HCT116 (cell line): ENCODE measurements around the gene SLC6A6. TPM values are rescaled to one million over a fixed set of nuclear protein-coding genes. Genes with fewer than 3 reads are reported as not detected.

Experiments used
- ATAC-seq: fragments of 200-7000 bp; cut with Tn5 transposase; 2 replicates; pipeline ENCODE4 v1.9.1; 2020; ENCODE audit warnings: mild to moderate bottlenecking, moderate library complexity
- BruUV-seq: library from RNA; stranded (reverse); fragments of 400-500 nt; replicated peaks from 2 replicates; lab custom pipeline; 2021; lab: Mats Ljungman, UMichigan
- CTCF ChIA-PET: fragments of 300-600 bp; sonication (Branson Sonifier 250); formaldehyde crosslinking; loops from one replicate; lab custom pipeline; 2021; ENCODE audit warnings: antibody characterized with exemption; lab: Charles Lee
- POLR2A ChIA-PET: fragments of 300-600, 350-600 bp; sonication (Branson Sonifier 250); formaldehyde crosslinking; loops from one replicate; lab custom pipeline; 2021; ENCODE audit warnings: antibody characterized with exemption; lab: Charles Lee
- RAD21 ChIA-PET, 2 experiments: fragments of 300-600 bp; sonication (Branson Sonifier 250); formaldehyde crosslinking; loops; one replicate each; lab custom pipeline; 2023; ENCODE audit warnings: low total read pairs in 2 of 2; ENCODE audit not compliant: uncharacterized antibody in 2 of 2, unreplicated experiment in 2 of 2, low non-redundant PET in 1 of 2; lab: Charles Lee
- DNase-seq: peaks from one replicate; pipeline ENCODE4 v3.0.0-alpha.2; 2010; ENCODE audit warnings: low read depth, low spot score
- H2AFZ ChIP-seq: fragments of 200-600 bp; shearing (Covaris generic), sonication (generic); 2 replicates; pipeline ENCODE4 v1.6.1; 2017; ENCODE audit warnings: low read depth, mixed run types, mixed read lengths, antibody characterized with exemption, low read length; ENCODE audit not compliant: poor library complexity, severe bottlenecking
- H3K27ac ChIP-seq: 2 replicates; pipeline ENCODE4 v1.5.1; 2012; ENCODE audit warnings: low read depth, low read length
- H3K27me3 ChIP-seq: fragments of 200-600 bp; sonication (generic); 2 replicates; pipeline ENCODE4 v1.6.1; 2016; ENCODE audit warnings: mixed run types, low read length, mixed read lengths; ENCODE audit not compliant: insufficient read depth
- H3K36me3 ChIP-seq, 2 experiments: fragments of 200-500 bp in 1 of 2; fragments of 200-600 bp in 1 of 2; sonication (Bioruptor generic) in 1 of 2; sonication (generic) in 1 of 2; 2 replicates each; pipeline versions ENCODE4 v1.5.1 to v1.6.1; 2014 to 2016; ENCODE audit warnings: low read length in 2 of 2, inconsistent platforms in 1 of 2, mixed read lengths in 1 of 2, mixed run types in 1 of 2; ENCODE audit not compliant: insufficient read depth in 2 of 2, control insufficient read depth in 1 of 2
- H3K4me1 ChIP-seq, 2 experiments: fragments of 200-600 bp in 1 of 2; sonication (generic) in 1 of 2; 2 replicates each; pipeline versions ENCODE4 v1.5.1 to v1.6.1; 2012 to 2017; ENCODE audit warnings: low read length in 2 of 2, inconsistent platforms in 1 of 2, mild to moderate bottlenecking in 1 of 2, mixed read lengths in 1 of 2, mixed run types in 1 of 2, moderate library complexity in 1 of 2; ENCODE audit not compliant: insufficient read depth in 2 of 2, control insufficient read depth in 1 of 2
- H3K4me2 ChIP-seq: fragments of 200-600 bp; sonication (generic); 2 replicates; pipeline ENCODE4 v1.6.1; 2017; ENCODE audit warnings: mixed run types, low read length, mixed read lengths
- H3K4me3 ChIP-seq, 2 experiments: fragments of 200-600 bp in 1 of 2; sonication (generic) in 1 of 2; replicated peaks in 1 of 2; 2 replicates each; pipeline ENCODE4 v1.5.1; 2011 to 2016; ENCODE audit warnings: low read length in 2 of 2, control low read depth in 1 of 2, low read depth in 1 of 2, mild to moderate bottlenecking in 1 of 2, mixed read lengths in 1 of 2, mixed run types in 1 of 2
- H3K79me2 ChIP-seq: fragments of 200-600 bp; sonication (generic); 2 replicates; pipeline ENCODE4 v1.6.1; 2017; ENCODE audit warnings: mild to moderate bottlenecking, mixed run types, low read length, moderate library complexity, mixed read lengths; ENCODE audit not compliant: insufficient read depth
- H3K9ac ChIP-seq: fragments of 200-600 bp; sonication (generic); 2 replicates; pipeline ENCODE4 v1.6.1; 2016; ENCODE audit warnings: low read length, mixed read lengths
- H3K9me2 ChIP-seq: fragments of 200-600 bp; sonication (generic), shearing (Covaris generic); 2 replicates; pipeline ENCODE4 v1.6.1; 2017; ENCODE audit warnings: mixed run types, mild to moderate bottlenecking, moderate library complexity; ENCODE audit not compliant: insufficient read depth
- H3K9me3 ChIP-seq, 2 experiments: fragments of 200-500 bp in 1 of 2; fragments of 200-600 bp in 1 of 2; sonication (Bioruptor generic) in 1 of 2; sonication (generic) in 1 of 2; 2 replicates each; pipeline ENCODE4 v1.6.1; 2014 to 2017; ENCODE audit warnings: low read length in 2 of 2, mixed read lengths in 2 of 2, inconsistent platforms in 1 of 2, low read depth in 1 of 2, mild to moderate bottlenecking in 1 of 2, mixed run types in 1 of 2, moderate library complexity in 1 of 2; ENCODE audit not compliant: control insufficient read depth in 1 of 2, insufficient read depth in 1 of 2
- H4K20me1 ChIP-seq: fragments of 200-600 bp; sonication (generic), shearing (Covaris generic); 2 replicates; pipeline ENCODE4 v1.6.1; 2017; ENCODE audit warnings: mixed run types, mild to moderate bottlenecking, moderate library complexity; ENCODE audit not compliant: insufficient read depth
- CTCF ChIP-seq, 3 experiments: fragments of 200-600 bp in 1 of 3; sonication (generic) in 1 of 3; IDR thresholded peaks in 2 of 3; conservative IDR thresholded peaks in 1 of 3; 2 replicates each; pipeline ENCODE4 v1.5.1; 2012 to 2017; ENCODE audit warnings: low read depth in 2 of 3, low read length in 2 of 3, antibody characterized with exemption in 1 of 3, borderline replicate concordance in 1 of 3, control low read depth in 1 of 3, mild to moderate bottlenecking in 1 of 3, mixed read lengths in 1 of 3, mixed run types in 1 of 3, moderate library complexity in 1 of 3; ENCODE audit not compliant: insufficient read depth in 1 of 3
- EGR1 ChIP-seq: IDR thresholded peaks from 2 replicates; pipeline ENCODE4 v1.6.1; 2012; ENCODE audit warnings: low read depth
- ELF1 ChIP-seq: IDR thresholded peaks from 2 replicates; pipeline ENCODE4 v1.6.1; 2012; ENCODE audit warnings: low read depth, borderline replicate concordance
- EZH2 ChIP-seq: fragments of 200-600 bp; sonication (generic); IDR thresholded peaks from 2 replicates; pipeline ENCODE4 v1.6.1; 2017; ENCODE audit warnings: antibody characterized with exemption, mixed run types
- EZH2phosphoT487 ChIP-seq: fragments of 200-600 bp; IDR thresholded peaks from 2 replicates; pipeline ENCODE4 v1.6.1; 2018; ENCODE audit warnings: antibody characterized with exemption, borderline replicate concordance
- FOSL1 ChIP-seq: IDR thresholded peaks from 2 replicates; pipeline ENCODE4 v1.6.1; 2012; ENCODE audit warnings: low read depth
- POLR2A ChIP-seq: IDR thresholded peaks from 2 replicates; pipeline ENCODE4 v1.7.0; 2011; ENCODE audit warnings: borderline replicate concordance; ENCODE audit not compliant: insufficient read depth, insufficient read length; ENCODE audit errors: extremely low read depth
- RAD21 ChIP-seq: IDR thresholded peaks from 2 replicates; pipeline ENCODE4 v1.6.1; 2012; ENCODE audit warnings: low read depth, mild to moderate bottlenecking
- REST ChIP-seq: IDR thresholded peaks from 2 replicates; pipeline ENCODE4 v1.6.1; 2012; ENCODE audit warnings: low read depth
- SIN3A ChIP-seq: IDR thresholded peaks from 2 replicates; pipeline ENCODE4 v1.6.1; 2012; ENCODE audit warnings: low read depth
- SP1 ChIP-seq: IDR thresholded peaks from 2 replicates; pipeline ENCODE4 v1.6.1; 2012; ENCODE audit warnings: low read depth
- SRF ChIP-seq: IDR thresholded peaks from 2 replicates; pipeline ENCODE4 v1.6.1; 2012; ENCODE audit warnings: low read depth
- TCF7L2 ChIP-seq: IDR thresholded peaks from 2 replicates; pipeline ENCODE4 v1.7.0; 2011; ENCODE audit warnings: borderline replicate concordance, inconsistent platforms; ENCODE audit not compliant: insufficient read depth, insufficient read length; ENCODE audit errors: extremely low read depth
- ZBTB33 ChIP-seq: IDR thresholded peaks from 2 replicates; pipeline ENCODE4 v1.6.1; 2011; ENCODE audit warnings: mild to moderate bottlenecking, low read length, moderate library complexity; ENCODE audit not compliant: insufficient replicate concordance; ENCODE audit errors: extremely low read depth
- ZNF274 ChIP-seq: fragments of 200-500 bp; sonication (Bioruptor generic); IDR thresholded peaks from 2 replicates; pipeline ENCODE4 v1.6.1; 2014; ENCODE audit warnings: mild to moderate bottlenecking, low read depth, low read length, inconsistent platforms
- intact Hi-C: fragments of 100-400 bp; cut with micrococcal nuclease; formaldehyde crosslinking; loops from 2 replicates; pipeline ENCODE4 v1.10.0; 2022
- total RNA-seq: library from RNA; stranded (reverse); gene quantifications from one replicate; pipeline ENCODE4 v1.2.1, GENCODE V29; 2021; ENCODE audit not compliant: unreplicated experiment
- TF ChIP-seq, protein P1 (sequence below): IDR thresholded peaks from 2 replicates; pipeline ENCODE4 v1.6.1; 2012
- TF ChIP-seq, protein P2 (sequence below): IDR thresholded peaks from 2 replicates; pipeline ENCODE4 v1.6.1; 2012

SLC6A6 gene
- total RNA-seq, 1 experiment from 2014 or later = 36.3 TPM

DNA sequence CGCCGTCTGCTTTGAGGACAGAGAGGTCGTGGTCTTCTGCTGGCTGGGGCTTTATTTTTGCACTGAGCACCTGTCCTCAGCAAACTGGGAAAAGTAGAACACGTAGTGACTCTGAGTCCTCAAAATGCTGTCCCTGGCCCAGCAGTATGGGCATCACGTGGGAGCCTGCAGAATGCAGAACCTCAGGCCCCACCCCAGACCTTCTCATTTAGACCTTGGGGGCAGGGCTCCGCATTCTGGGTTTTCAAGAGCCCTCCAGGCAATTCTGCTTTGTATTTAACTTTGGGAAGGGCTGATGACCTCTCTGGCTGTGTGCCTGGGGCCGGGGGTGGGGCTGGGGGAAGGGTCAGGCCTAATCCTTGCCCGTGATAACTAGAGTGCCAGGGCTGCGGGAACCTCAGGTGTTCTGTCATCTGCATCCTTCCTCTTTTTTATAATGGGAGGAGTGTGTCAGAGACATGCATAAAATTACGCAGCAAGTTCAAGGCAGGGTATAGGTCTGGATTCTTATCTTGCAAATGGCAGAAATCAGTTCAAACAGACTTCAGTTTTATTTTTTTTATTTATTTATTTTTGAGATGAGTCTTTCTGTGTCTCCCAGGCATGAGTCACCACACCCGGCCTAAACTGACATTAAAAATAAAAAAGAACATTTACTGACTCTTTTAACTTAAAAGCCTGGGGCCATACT, 11.1 kb downstream of the SLC6A6 start:
- ChIA-PET RAD21 (no interaction called here), CTCF (no interaction called here), POLR2A (no interaction called here)
- no peak for DNase-seq
- intact Hi-C loops = no loop called here
- TF ChIP-seq SRF = no peak
- TF ChIP-seq, protein P1, sequence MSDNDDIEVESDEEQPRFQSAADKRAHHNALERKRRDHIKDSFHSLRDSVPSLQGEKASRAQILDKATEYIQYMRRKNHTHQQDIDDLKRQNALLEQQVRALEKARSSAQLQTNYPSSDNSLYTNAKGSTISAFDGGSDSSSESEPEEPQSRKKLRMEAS = no peak
- TF ChIP-seq, protein P2, sequence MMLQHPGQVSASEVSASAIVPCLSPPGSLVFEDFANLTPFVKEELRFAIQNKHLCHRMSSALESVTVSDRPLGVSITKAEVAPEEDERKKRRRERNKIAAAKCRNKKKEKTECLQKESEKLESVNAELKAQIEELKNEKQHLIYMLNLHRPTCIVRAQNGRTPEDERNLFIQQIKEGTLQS = no peak
- no peak for TF ChIP-seq REST
- TF ChIP-seq POLR2A = no peak
- TF ChIP-seq FOSL1 = no peak
- TF ChIP-seq EZH2phosphoT487 = no peak
- TF ChIP-seq SP1 = no peak
- TF ChIP-seq ZNF274 = no peak
- no peak for TF ChIP-seq ELF1
- no peak for TF ChIP-seq EGR1
- no peak for TF ChIP-seq CTCF (IDR thresholded peaks at IDR 0.05 in 2 of 3, conservative IDR thresholded peaks at IDR 0.05 in 1 of 3; ENCODE audit: borderline replicate concordance in 1 of 3, insufficient read depth in 1 of 3, low read depth in 2 of 3, low read length in 2 of 3)
- TF ChIP-seq TCF7L2 = no peak
- no peak for TF ChIP-seq RAD21
- no peak for TF ChIP-seq ZBTB33
- no peak for TF ChIP-seq EZH2
- no peak for TF ChIP-seq SIN3A
- Histone ChIP-seq H2AFZ (no peak overlapping the region), H3K36me3 (peaks cover 3 to 28% of the 10 kb centered on the region in 2 experiments; a peak in 3 of 4 replicates), H3K79me2 (peaks cover 76% of the 10 kb centered on the region), H4K20me1 (peaks cover 3% of the 10 kb centered on the region; the same call in 1 of the 2 replicates), H3K4me1 (peaks cover 3 to 25% of the 10 kb centered on the region in 2 experiments; a peak in 3 of 4 replicates), H3K4me3 (no peak overlapping the region), H3K9me3 (no peaks in the 10 kb centered on the region), H3K9me2 (no peaks in the 10 kb centered on the region), H3K27ac (no peak overlapping the region), H3K27me3 (no peaks in the 10 kb centered on the region), H3K9ac (no peak overlapping the region), H3K4me2 (no peak overlapping the region)
- no TSS peak for BruUV-seq
- ATAC-seq = no peak
